GM12891 (cell line): Measurements from ENCODE around the gene FGF11.

ENCODE experiments used
- POLR2A ChIP-seq: IDR thresholded peaks from 2 replicates; pipeline ENCODE4 v1.6.1; 2011; ENCODE audit warnings: low read depth, low read length, control low read depth
- POLR2AphosphoS5 ChIP-seq: IDR thresholded peaks from 2 replicates; pipeline ENCODE4 v1.6.1; 2011; ENCODE audit warnings: low read depth, low read length, control low read depth
- POU2F2 ChIP-seq: IDR thresholded peaks from 2 replicates; pipeline ENCODE4 v1.6.1; 2011; ENCODE audit warnings: low read depth, mild to moderate bottlenecking, control low read depth, low read length, moderate library complexity
- SPI1 ChIP-seq: IDR thresholded peaks from 2 replicates; pipeline ENCODE4 v1.6.1; 2011; ENCODE audit warnings: low read depth, low read length, control low read depth

GRCh38 chr17:7403043-7403726 lies 36.1 kb upstream of the FGF11 start:
- no peak for TF ChIP-seq POLR2A
- no peak for TF ChIP-seq POLR2AphosphoS5
- TF ChIP-seq POU2F2 = no peak
- no peak for TF ChIP-seq SPI1
